A549 treated with AZD9567 at 1 μM for 4 hours (cell line): ENCODE results near the gene OR6K2. TPM values are rescaled to one million over a fixed set of nuclear protein-coding genes. Genes with fewer than 3 reads are reported as not detected.

Source experiments
- total RNA-seq: library from RNA; stranded (reverse); fragments of 200-300 nt; extraction: Qiagen RNA extraction; gene quantifications from 5 replicates; pipeline ENCODE4 v1.2.3, GENCODE V29; 2022; ENCODE audit not compliant: insufficient read depth

Gene OR6K2
- not detected in 5 replicates for total RNA-seq

DNA sequence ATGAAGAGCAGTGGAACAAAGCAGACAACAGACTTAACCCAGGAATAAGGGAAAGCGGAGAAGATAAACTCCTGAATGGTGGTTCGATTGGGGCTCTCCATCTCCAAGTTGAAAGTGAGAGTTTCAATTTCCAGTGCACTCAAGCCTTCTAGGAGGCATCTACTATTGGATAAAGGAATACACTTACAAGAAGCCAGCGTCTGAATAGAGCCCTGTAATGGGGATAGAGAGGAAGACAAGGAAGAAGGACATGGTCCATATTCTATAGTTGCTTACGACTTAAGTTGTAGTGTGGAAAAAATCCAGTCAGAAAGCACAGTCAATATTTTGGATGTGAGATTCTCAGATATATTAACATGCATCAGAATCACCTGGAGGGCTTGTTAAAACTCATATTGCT is at the start of gene OR6K2:
OR6K2 (minus strand) TSS at position 101 of the 400 bp plus-strand sequence; CDS start at position 101, 0 bp downstream.

GRCh38 chr1:158720620-158721019 is 20.2 kb upstream of the OR6K2 start, which contains the start of gene OR6K3:
Gene OR6K3, minus strand, starts transcription at chr1:158720720. Its CDS starts 2,605 bp downstream, at chr1:158718115.

DNA sequence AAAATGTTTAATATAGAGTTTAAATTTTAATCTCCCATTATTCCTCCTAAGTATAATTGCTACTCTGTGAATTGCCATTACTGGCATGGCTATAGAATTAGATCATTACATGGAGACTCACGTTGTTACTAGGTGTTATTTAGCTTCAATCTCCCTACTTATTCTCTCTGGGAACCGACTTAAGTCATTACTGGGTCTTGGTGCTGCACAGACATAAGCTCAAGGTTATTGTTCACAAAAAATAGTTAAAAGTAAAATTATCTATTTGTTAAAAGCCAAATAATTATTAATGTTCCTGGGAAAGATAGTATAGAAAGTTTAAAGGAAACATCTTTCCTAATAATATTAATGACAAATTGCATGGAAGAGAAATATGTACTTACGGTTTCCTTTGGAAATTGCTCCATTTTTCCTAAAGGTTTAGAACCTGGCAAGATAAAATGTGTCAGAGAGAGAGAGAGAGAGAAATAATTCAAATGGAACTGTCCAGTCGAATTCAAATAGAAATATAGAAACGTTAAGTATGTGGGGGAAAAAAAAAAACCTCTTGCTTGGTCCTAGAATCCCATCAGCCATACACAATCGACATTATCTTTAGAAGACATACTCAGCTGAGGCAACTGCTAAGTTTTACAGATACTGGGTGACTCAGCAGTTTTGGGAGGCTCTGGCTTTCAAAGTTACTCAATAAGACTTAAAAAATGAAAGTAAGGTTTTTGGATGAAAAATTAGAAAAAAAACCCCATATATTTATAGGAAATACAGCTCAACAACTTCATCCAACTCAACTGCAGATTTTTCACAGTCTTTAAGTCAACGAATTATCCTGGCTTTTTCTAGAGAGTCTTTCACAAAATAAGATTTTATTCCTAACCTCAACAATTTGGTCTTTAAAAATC is 14.1 kb downstream of the OR6K2 start, which contains the start of gene SPTA1:
SPTA1 (minus strand) TSS at position 605 of the 899 bp plus-strand sequence; CDS start at position 407, 198 bp downstream.

Other genes with a start within 250 kb of the OR6K2 start
- gene OR10K1, start 238.8 kb downstream of the OR6K2 start, total RNA-seq, result not detected in 5 replicates
- not detected in 5 replicates for gene OR10R2, start 228.4 kb downstream of the OR6K2 start, total RNA-seq
- not detected in 5 replicates for gene OR6Y1, start 146.2 kb downstream of the OR6K2 start, total RNA-seq
- gene OR6P1, start 130.1 kb downstream of the OR6K2 start, total RNA-seq, result not detected in 5 replicates
- not detected in 5 replicates for gene OR10X1, start 120.8 kb downstream of the OR6K2 start, total RNA-seq
- gene OR10Z1, start 95.4 kb downstream of the OR6K2 start, total RNA-seq, result not detected in 5 replicates
- not detected in 5 replicates for gene SPTA1, start 13.9 kb downstream of the OR6K2 start, total RNA-seq
- not detected in 5 replicates for gene OR6K3, start 20.1 kb upstream of the OR6K2 start, total RNA-seq
- gene OR6K6, start 54.1 kb upstream of the OR6K2 start, total RNA-seq, result not detected in 5 replicates
- gene OR6N1, start 71.5 kb upstream of the OR6K2 start, total RNA-seq, result not detected in 5 replicates
- gene OR6N2, start 80.6 kb upstream of the OR6K2 start, total RNA-seq, result not detected in 5 replicates
- gene MNDA, start 130.7 kb upstream of the OR6K2 start, total RNA-seq, result not detected in 5 replicates
- not detected in 5 replicates for gene PYHIN1, start 230.9 kb upstream of the OR6K2 start, total RNA-seq